ENCODE results near the gene ALDH1L1. TPM values are rescaled to one million over a fixed set of nuclear protein-coding genes. Genes with fewer than 3 reads are reported as not detected.

The ALDH1L1 gene
- total and polyA plus RNA-seq, 4 donors = 0.51 to 9.0 (median 2.8) TPM

DNA sequence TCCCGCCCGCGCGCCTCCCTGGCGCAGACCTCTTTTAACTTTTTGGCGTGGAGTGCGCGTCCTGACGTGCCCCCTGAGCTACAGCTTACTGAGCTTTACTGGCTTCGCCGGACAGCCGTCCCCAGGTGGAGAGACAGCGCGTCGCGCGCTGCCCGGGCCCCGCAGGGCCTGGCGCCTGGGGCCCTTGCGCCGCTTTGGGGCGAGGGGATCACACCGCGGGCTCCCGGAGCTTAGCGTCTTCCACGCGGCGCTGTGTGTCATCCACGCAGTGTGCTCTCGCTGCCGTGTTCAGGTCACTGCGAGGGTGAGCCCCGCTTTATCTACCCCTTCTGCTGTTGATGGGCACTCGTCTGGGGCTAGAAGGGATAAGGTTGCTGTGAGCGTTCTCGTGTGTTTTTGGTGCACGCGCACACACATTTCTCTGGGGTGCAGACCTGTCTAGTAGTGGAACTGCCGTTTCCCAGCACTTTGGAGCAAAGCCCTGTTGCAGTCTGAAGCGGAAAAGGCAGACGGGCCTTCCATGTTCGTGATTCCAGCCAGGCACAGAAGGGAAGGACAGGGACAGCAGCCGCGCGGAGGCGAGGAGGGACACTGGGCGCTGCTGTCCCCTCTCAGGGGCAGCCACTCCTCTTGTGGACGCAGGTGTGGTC is 33.1 kb upstream of the ALDH1L1 start:
- ATAC-seq (ENCODE audit: insufficient read depth, low FRiP score) = peak; percentile 12
- peaks cover 0 to 14% (median 6%) of the 10 kb centered on the region in 5 donors for H3K4me1 ChIP-seq (ENCODE audit: control insufficient read depth in 5 of 5, insufficient read depth in 5 of 5, low read length in 5 of 5)
- H3K36me3 ChIP-seq (ENCODE audit: control insufficient read depth in 4 of 4, insufficient read depth in 4 of 4, low read length in 4 of 4) = no peaks in the 10 kb centered on the region
- WGBS, 2 donors = 9 to 10% methylated on average over 48 to 50 of the region's 50 CpGs
- DNase-seq = peak; percentile 37 to 61 (median 56)
- peak overlapping the region; percentile 37 to 56 for H3K27ac ChIP-seq (ENCODE audit: low read depth in 1 of 2, low read length in 1 of 2)
- peak overlapping the region; percentile 16 for H3K4me3 ChIP-seq
- H3K27me3 ChIP-seq (ENCODE audit: control insufficient read depth in 3 of 3, insufficient read depth in 3 of 3, low read length in 2 of 3) = no peaks in the 10 kb centered on the region
- peak overlapping the region; percentile 29 to 77 for H3K9ac ChIP-seq (ENCODE audit: insufficient read depth in 1 of 2, low read length in 2 of 2)
- no peaks in the 10 kb centered on the region for H3K9me3 ChIP-seq (ENCODE audit: control insufficient read depth in 4 of 4, insufficient read depth in 3 of 4, low read length in 3 of 4)
- TF ChIP-seq, protein P1, sequence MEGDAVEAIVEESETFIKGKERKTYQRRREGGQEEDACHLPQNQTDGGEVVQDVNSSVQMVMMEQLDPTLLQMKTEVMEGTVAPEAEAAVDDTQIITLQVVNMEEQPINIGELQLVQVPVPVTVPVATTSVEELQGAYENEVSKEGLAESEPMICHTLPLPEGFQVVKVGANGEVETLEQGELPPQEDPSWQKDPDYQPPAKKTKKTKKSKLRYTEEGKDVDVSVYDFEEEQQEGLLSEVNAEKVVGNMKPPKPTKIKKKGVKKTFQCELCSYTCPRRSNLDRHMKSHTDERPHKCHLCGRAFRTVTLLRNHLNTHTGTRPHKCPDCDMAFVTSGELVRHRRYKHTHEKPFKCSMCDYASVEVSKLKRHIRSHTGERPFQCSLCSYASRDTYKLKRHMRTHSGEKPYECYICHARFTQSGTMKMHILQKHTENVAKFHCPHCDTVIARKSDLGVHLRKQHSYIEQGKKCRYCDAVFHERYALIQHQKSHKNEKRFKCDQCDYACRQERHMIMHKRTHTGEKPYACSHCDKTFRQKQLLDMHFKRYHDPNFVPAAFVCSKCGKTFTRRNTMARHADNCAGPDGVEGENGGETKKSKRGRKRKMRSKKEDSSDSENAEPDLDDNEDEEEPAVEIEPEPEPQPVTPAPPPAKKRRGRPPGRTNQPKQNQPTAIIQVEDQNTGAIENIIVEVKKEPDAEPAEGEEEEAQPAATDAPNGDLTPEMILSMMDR (IDR thresholded peaks at IDR 0.05; ENCODE audit: control extremely low read depth, extremely low read depth) = no peak

DNA sequence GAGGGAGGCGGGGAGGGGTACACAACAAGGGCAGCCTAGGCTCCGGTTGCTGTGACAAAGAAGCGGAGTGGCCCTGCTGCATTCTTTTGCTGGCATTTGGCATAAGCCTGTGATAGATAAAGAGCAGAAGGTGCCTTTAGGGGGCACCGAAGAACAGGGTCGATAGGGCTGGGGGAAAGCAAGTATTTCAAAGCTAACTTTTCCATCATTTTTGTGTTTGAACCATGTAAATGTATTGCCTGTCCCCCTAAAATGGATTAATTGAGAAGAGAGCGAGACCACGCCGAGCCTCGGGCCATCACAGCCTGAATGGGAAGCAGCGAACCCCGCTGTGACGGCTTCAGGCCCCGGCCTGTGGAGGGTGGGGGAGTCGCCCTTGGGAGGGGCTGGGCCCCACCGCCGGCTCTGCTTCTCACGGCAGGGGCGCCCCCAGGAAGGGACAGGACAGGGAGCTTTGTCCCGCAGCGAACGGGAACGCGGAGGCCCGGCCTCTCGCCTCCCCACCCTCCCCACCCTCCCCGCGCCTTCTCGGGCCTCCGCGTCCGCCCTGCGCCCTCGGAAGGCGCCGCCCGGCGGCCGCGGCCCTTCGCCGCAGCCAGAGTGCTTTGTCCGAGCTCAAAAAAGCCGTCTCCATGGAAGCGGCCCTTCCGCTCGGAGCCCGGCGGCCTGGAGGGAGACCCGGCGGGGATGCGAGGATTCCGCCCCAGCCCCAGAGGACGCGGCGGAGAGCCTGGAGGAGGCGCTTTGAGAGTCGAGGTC is 32.4 kb upstream of the ALDH1L1 start:
- Histone ChIP-seq H3K27me3 (ENCODE audit: control insufficient read depth in 3 of 3, insufficient read depth in 3 of 3, low read length in 2 of 3) (no peaks in the 10 kb centered on the region), H3K4me3 (peak overlapping the region; percentile 16), H3K9me3 (ENCODE audit: control insufficient read depth in 4 of 4, insufficient read depth in 3 of 4, low read length in 3 of 4) (no peaks in the 10 kb centered on the region), H3K4me1 (ENCODE audit: control insufficient read depth in 5 of 5, insufficient read depth in 5 of 5, low read length in 5 of 5) (peaks cover 0 to 14% (median 6%) of the 10 kb centered on the region in 5 donors), H3K9ac (ENCODE audit: insufficient read depth in 1 of 2, low read length in 2 of 2) (peak overlapping the region; percentile 29 to 77), H3K36me3 (ENCODE audit: control insufficient read depth in 4 of 4, insufficient read depth in 4 of 4, low read length in 4 of 4) (no peaks in the 10 kb centered on the region), H3K27ac (ENCODE audit: low read depth in 1 of 2, low read length in 1 of 2) (peak overlapping the region; percentile 56 to 57)
- peak; percentile 75 to 80 (median 77) for DNase-seq
- 1% methylated on average over 50 to 57 of the region's 57 CpGs for WGBS, 2 donors
- TF ChIP-seq, protein P1 (IDR thresholded peaks at IDR 0.05; ENCODE audit: control extremely low read depth, extremely low read depth) = no peak
- peak; percentile 43 for ATAC-seq (ENCODE audit: insufficient read depth, low FRiP score)

DNA sequence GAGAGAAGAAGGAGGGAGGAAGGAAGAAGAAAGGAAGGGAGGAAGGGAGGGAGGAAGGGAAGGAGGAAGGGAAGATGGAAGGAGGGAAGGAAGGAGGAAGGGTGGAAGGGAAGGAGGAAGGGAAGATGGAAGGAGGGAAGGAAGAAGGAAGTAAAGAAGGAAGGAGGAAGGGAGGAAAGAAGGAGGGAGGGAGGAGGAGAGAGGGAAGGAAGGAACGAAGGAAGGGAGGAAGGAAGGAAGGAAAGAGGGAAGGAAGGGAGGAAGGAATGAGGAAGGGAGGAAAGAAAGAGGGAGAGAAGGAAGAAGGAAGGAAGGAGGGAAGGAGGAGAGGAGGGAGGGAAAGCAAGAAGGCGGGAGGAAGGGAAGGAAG is 31.8 kb upstream of the ALDH1L1 start:
- Histone ChIP-seq H3K4me1 (ENCODE audit: control insufficient read depth in 5 of 5, insufficient read depth in 5 of 5, low read length in 5 of 5) (peaks cover 0 to 14% (median 6%) of the 10 kb centered on the region in 5 donors), H3K4me3 (no peak overlapping the region), H3K27ac (ENCODE audit: low read depth in 1 of 2, low read length in 1 of 2) (no peak overlapping the region), H3K36me3 (ENCODE audit: control insufficient read depth in 4 of 4, insufficient read depth in 4 of 4, low read length in 4 of 4) (no peaks in the 10 kb centered on the region), H3K9ac (ENCODE audit: insufficient read depth in 1 of 2, low read length in 2 of 2) (peak overlapping the region in 1 of 2 donors; percentile 29), H3K9me3 (ENCODE audit: control insufficient read depth in 4 of 4, insufficient read depth in 3 of 4, low read length in 3 of 4) (no peaks in the 10 kb centered on the region), H3K27me3 (ENCODE audit: control insufficient read depth in 3 of 3, insufficient read depth in 3 of 3, low read length in 2 of 3) (no peaks in the 10 kb centered on the region)
- no peak for DNase-seq
- TF ChIP-seq, protein P1 (IDR thresholded peaks at IDR 0.05; ENCODE audit: control extremely low read depth, extremely low read depth) = no peak
- 26 to 34% methylated on average over 2 of the region's 2 CpGs for WGBS, 2 donors
- ATAC-seq (ENCODE audit: insufficient read depth, low FRiP score) = no peak
